Liver (tissue), 9 donors: ENCODE measurements around the gene DUSP3. TPM values are rescaled to one million over a fixed set of nuclear protein-coding genes. Genes with fewer than 3 reads are reported as not detected.

Experiments used
- DNase-seq: peaks from one replicate; pipeline ENCODE4 v3.0.0-alpha.2; 2017; ENCODE audit warnings: low spot score
- H3K27ac ChIP-seq, 2 donors: one replicate each; pipeline ENCODE4 v1.7.0; 2013; ENCODE audit warnings: inconsistent platforms in 2 of 2, low read length in 2 of 2, control low read depth in 1 of 2, low read depth in 1 of 2, mild to moderate bottlenecking in 1 of 2
- H3K27me3 ChIP-seq, 4 donors: one replicate each; pipeline versions ENCODE4 v1.6.1 to v1.7.0; 2013; ENCODE audit warnings: low read length in 3 of 4, inconsistent platforms in 1 of 4, mild to moderate bottlenecking in 1 of 4, moderate library complexity in 1 of 4; ENCODE audit not compliant: control insufficient read depth in 4 of 4, insufficient read depth in 4 of 4
- H3K36me3 ChIP-seq, 4 donors: one replicate each; pipeline versions ENCODE4 v1.6.1 to v1.7.0; 2013; ENCODE audit warnings: low read length in 3 of 4, mild to moderate bottlenecking in 3 of 4, low read depth in 1 of 4, moderate library complexity in 1 of 4; ENCODE audit not compliant: control insufficient read depth in 4 of 4, insufficient read depth in 3 of 4
- H3K4me1 ChIP-seq, 4 donors: one replicate each; pipeline versions ENCODE4 v1.6.1 to v1.7.0; 2013; ENCODE audit warnings: low read length in 3 of 4, mild to moderate bottlenecking in 3 of 4, moderate library complexity in 1 of 4; ENCODE audit not compliant: control insufficient read depth in 4 of 4, insufficient read depth in 4 of 4
- H3K4me3 ChIP-seq, 3 donors: one replicate each; pipeline versions ENCODE4 v1.6.1 to v1.7.0; 2013; ENCODE audit warnings: low read length in 3 of 3, control low read depth in 1 of 3, low read depth in 1 of 3, mild to moderate bottlenecking in 1 of 3
- H3K9ac ChIP-seq, 2 donors: one replicate each; pipeline ENCODE4 v1.7.0; 2013; ENCODE audit warnings: low read length in 2 of 2, mild to moderate bottlenecking in 2 of 2, moderate library complexity in 2 of 2, control low read depth in 1 of 2, low read depth in 1 of 2
- H3K9me3 ChIP-seq, 4 donors: one replicate each; pipeline versions ENCODE4 v1.6.1 to v1.7.0; 2013; ENCODE audit warnings: low read length in 3 of 4; ENCODE audit not compliant: control insufficient read depth in 4 of 4
- FOXA1 ChIP-seq: IDR thresholded peaks from 2 replicates; pipeline ENCODE4 v1.6.1; 2016; ENCODE audit warnings: antibody characterized with exemption
- FOXA2 ChIP-seq: IDR thresholded peaks from 2 replicates; pipeline ENCODE4 v1.6.1; 2016; ENCODE audit warnings: antibody characterized with exemption
- HNF4A ChIP-seq, 2 donors: conservative IDR thresholded peaks; 2 replicates each; pipeline ENCODE4 v1.6.1; 2016; ENCODE audit warnings: antibody characterized with exemption in 2 of 2, mild to moderate bottlenecking in 2 of 2
- HNF4G ChIP-seq: IDR thresholded peaks from 2 replicates; pipeline ENCODE4 v1.6.1; 2016; ENCODE audit warnings: antibody characterized with exemption
- RXRA ChIP-seq, 2 donors: IDR thresholded peaks; 2 replicates each; pipeline ENCODE4 v1.6.1; 2017 to 2018; ENCODE audit warnings: antibody characterized with exemption in 2 of 2, mild to moderate bottlenecking in 1 of 2
- SP1 ChIP-seq: IDR thresholded peaks from 2 replicates; pipeline ENCODE4 v1.6.1; 2018; ENCODE audit warnings: antibody characterized with exemption, mild to moderate bottlenecking
- TAF1 ChIP-seq: conservative IDR thresholded peaks from 2 replicates; pipeline ENCODE4 v1.6.1; 2016; ENCODE audit warnings: antibody characterized with exemption, mild to moderate bottlenecking
- YY1 ChIP-seq: IDR thresholded peaks from 2 replicates; pipeline ENCODE4 v1.6.1; 2016; ENCODE audit warnings: antibody characterized with exemption, mild to moderate bottlenecking
- WGBS: extraction: QIAGEN DNeasy Blood & Tissue Kit; methylation state at CpG from one replicate; pipeline ENCODE4 v1.1.7; 2013; 5-methylcytosine and 5-hydroxymethylcytosine counted together
- polyA plus RNA-seq, 2 donors: library from polyadenylated mRNA; stranded (reverse) in 1 of 2; unstranded in 1 of 2; fragments of 200-250 nt in 1 of 2; fragments of >200 nt in 1 of 2; fragmentation: Nextera tagmentation in 1 of 2; extraction: Ambion mirVana in 1 of 2; gene quantifications; one replicate each; pipeline versions ENCODE4 v1.2.1 to v1.2.3, GENCODE V29; 2013 to 2015
- total RNA-seq, 2 donors: library from RNA; depleted of rRNA; stranded (reverse); fragments of >200 nt; gene quantifications; one replicate each; pipeline ENCODE4 v1.2.3, GENCODE V29; 2014
- TF ChIP-seq, protein P1 (sequence below): IDR thresholded peaks from 2 replicates; pipeline ENCODE4 v1.6.1; 2016; ENCODE audit warnings: antibody characterized with exemption
- TF ChIP-seq, protein P2 (sequence below): fragments of 150-350 bp; IDR thresholded peaks from 2 replicates; pipeline ENCODE4 v1.5.1; 2017; ENCODE audit warnings: improper control_type of control experiment, low read depth, low read length; ENCODE audit not compliant: missing input control
- TF ChIP-seq, protein P3 (sequence below): IDR thresholded peaks from 2 replicates; pipeline ENCODE4 v1.6.1; 2016; ENCODE audit warnings: antibody characterized with exemption
- donor health status: healthy.
- donor health status: healthy.
- donor health status: healthy.
- donor health status: healthy.
- donor health status: healthy.

DUSP3 gene
- total and polyA plus RNA-seq, 4 donors = 30.4 to 104 (median 60.8) TPM

DNA sequence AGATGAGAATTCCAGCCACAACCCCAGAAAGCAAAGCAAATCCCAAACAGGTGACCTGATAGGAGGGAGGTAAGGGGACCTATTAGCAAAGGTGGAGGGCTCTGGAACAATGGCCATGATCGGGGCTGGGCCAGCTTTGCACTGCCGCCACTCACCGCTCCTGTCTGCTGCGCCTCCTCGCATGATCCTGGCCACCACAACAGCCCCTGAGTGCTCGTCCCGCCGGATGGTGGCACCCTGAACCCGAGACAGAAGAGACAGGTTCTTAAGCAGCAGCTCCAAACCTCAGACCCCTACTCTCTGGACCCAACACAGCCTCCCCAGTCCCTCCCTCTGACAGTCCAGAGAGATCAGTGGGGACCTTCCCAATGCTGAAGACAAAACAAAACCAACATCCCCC, 48.8 kb upstream of the DUSP3 start:
- TF ChIP-seq, protein P1, sequence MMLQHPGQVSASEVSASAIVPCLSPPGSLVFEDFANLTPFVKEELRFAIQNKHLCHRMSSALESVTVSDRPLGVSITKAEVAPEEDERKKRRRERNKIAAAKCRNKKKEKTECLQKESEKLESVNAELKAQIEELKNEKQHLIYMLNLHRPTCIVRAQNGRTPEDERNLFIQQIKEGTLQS = no peak
- Histone ChIP-seq H3K9me3 (no peaks in the 10 kb centered on the region), H3K9ac (no peak overlapping the region), H3K27me3 (no peaks in the 10 kb centered on the region), H3K36me3 (no peaks in the 10 kb centered on the region), H3K4me1 (peaks cover 0 to 4% (median 2%) of the 10 kb centered on the region in 4 donors), H3K4me3 (no peak overlapping the region), H3K27ac (no peak overlapping the region)
- DNase-seq = no peak
- WGBS = 97% methylated on average over 9 of the region's 9 CpGs

DNA sequence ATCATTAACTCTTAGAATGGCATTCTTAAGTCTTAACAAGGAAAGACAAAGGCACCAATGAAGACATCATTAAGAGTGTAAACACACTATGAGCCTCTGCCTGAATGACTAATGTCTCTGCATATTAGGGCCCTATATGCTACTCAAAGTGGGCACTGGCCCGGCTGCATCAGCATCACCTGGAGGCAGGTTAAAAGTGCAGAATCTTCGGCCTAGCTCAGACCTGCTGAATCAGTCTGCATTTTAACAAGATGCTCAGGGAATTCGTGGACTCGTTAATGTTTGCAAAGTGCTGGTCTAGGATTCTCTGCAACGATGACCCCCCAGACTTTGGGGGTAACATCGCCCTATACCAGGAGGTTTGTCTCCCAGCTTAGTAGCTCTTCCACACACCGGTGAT, 47.4 kb upstream of the DUSP3 start:
- Histone ChIP-seq H3K27ac (no peak overlapping the region), H3K36me3 (no peaks in the 10 kb centered on the region), H3K9me3 (no peaks in the 10 kb centered on the region), H3K27me3 (no peaks in the 10 kb centered on the region), H3K4me3 (no peak overlapping the region), H3K9ac (no peak overlapping the region), H3K4me1 (no peaks in the 10 kb centered on the region)
- no peak for DNase-seq
- no peak for TF ChIP-seq HNF4G
- TF ChIP-seq, protein P2, sequence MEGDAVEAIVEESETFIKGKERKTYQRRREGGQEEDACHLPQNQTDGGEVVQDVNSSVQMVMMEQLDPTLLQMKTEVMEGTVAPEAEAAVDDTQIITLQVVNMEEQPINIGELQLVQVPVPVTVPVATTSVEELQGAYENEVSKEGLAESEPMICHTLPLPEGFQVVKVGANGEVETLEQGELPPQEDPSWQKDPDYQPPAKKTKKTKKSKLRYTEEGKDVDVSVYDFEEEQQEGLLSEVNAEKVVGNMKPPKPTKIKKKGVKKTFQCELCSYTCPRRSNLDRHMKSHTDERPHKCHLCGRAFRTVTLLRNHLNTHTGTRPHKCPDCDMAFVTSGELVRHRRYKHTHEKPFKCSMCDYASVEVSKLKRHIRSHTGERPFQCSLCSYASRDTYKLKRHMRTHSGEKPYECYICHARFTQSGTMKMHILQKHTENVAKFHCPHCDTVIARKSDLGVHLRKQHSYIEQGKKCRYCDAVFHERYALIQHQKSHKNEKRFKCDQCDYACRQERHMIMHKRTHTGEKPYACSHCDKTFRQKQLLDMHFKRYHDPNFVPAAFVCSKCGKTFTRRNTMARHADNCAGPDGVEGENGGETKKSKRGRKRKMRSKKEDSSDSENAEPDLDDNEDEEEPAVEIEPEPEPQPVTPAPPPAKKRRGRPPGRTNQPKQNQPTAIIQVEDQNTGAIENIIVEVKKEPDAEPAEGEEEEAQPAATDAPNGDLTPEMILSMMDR = no peak
- no peak for TF ChIP-seq TAF1
- TF ChIP-seq, protein P3, sequence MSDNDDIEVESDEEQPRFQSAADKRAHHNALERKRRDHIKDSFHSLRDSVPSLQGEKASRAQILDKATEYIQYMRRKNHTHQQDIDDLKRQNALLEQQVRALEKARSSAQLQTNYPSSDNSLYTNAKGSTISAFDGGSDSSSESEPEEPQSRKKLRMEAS = no peak
- no peak for TF ChIP-seq YY1
- WGBS = 94% methylated on average over 7 of the region's 7 CpGs

DNA sequence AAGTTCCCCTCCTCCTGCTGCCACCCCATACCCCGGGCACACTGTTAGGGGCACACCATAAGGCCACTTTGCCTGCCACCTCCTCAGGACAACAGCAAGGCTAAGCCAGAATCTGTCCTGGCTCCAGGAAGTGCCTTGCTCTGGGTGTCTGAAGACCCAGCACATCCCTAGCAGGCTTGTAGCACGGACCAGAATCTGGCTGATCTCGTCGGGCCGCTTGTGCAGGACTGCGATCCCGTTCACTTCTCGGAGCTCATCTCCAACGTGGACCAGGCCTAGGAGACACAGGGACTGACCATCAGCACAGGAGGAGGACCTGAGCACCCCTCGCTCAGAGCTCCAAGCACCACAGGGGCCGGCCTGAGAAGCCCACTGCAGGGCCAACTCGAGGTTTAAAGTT, 46.8 kb upstream of the DUSP3 start:
- Histone ChIP-seq H3K4me1 (no peaks in the 10 kb centered on the region), H3K9ac (no peak overlapping the region), H3K27ac (no peak overlapping the region), H3K4me3 (no peak overlapping the region), H3K27me3 (no peaks in the 10 kb centered on the region), H3K9me3 (no peaks in the 10 kb centered on the region), H3K36me3 (no peaks in the 10 kb centered on the region)
- 95% methylated on average over 12 of the region's 12 CpGs for WGBS
- TF ChIP-seq FOXA1 = no peak
- TF ChIP-seq TAF1 = no peak
- no peak for DNase-seq

DNA sequence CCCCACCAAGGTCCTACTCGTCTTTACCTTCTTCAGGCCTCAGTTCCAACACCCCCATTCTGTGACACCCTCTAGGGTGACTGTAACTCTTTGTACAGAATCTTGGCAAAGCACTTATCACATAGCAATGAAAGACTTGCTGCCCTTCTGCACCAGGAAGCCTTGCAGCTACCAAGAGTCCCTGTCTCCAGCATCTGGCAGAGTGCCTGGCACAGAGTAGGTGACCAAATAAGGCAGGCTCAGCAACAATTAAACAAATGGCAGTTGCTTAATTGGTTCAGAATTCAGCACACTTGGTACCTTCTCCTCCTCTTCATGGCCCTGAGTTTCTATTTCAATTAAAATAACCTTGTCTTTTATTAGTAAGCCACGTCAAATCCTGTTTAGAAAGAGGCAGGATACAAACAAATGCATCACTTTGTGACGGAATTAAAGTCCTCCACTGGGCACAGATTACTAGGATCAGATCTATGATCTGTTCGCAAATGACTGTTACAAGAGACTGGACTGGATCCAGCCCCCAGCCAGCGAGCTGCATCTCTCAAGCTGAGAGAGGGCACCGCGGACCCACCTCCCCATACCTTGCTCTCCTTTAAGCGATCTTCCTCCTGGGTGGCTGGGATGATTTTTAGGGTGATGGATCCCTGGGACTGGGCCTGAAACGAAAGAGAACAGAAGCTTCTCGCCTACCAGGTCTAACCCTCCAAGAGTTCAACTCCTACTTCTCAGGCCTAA, 44.7 kb upstream of the DUSP3 start:
- H3K36me3 ChIP-seq = no peaks in the 10 kb centered on the region
- TF ChIP-seq HNF4G = no peak
- TF ChIP-seq RXRA (IDR thresholded peaks at IDR 0.05) = no peak
- no peak for TF ChIP-seq SP1
- TF ChIP-seq HNF4A (conservative IDR thresholded peaks at IDR 0.05) = no peak
- TF ChIP-seq TAF1 = no peak
- TF ChIP-seq, protein P3 = no peak
- TF ChIP-seq FOXA2 = no peak
- H3K9me3 ChIP-seq = no peaks in the 10 kb centered on the region
- 89% methylated on average over 10 of the region's 10 CpGs for WGBS
- no peak overlapping the region for H3K27ac ChIP-seq
- H3K4me1 ChIP-seq = no peaks in the 10 kb centered on the region
- H3K4me3 ChIP-seq = no peak overlapping the region
- no peak for DNase-seq
- H3K9ac ChIP-seq = no peak overlapping the region
- no peaks in the 10 kb centered on the region for H3K27me3 ChIP-seq
